ENCODE measurements around the gene UBTD1.
"Not testable (repeated sequence)": the region's sequence is repeated elsewhere in the genome, so short reads cannot be mapped to it uniquely, and the experiment has no call there.

Gene UBTD1

GRCh38 chr10:97515271-97515978 is 16.7 kb downstream of the UBTD1 start:
- no peak for TF ChIP-seq ZNF274 (IDR thresholded peaks at IDR 0.05; ENCODE audit: low read depth, low read length)
- no peak overlapping the region for H3K4me3 ChIP-seq (ENCODE audit: low read length)

GRCh38 chr10:97517096-97517750 is 18.5 kb downstream of the UBTD1 start:
- no peak for TF ChIP-seq ZNF274 (IDR thresholded peaks at IDR 0.05; ENCODE audit: low read depth, low read length)
- H3K4me3 ChIP-seq (ENCODE audit: low read length) = no peak overlapping the region

- no peak overlapping the region for H3K4me3 ChIP-seq (ENCODE audit: low read length)
- no peak for TF ChIP-seq ZNF274 (IDR thresholded peaks at IDR 0.05; ENCODE audit: low read depth, low read length)
Observed at GRCh38 chr10:97517778-97518300, 19.1 kb downstream of the UBTD1 start.

- H3K4me3 ChIP-seq (ENCODE audit: low read length) = no peak overlapping the region
- no peak for TF ChIP-seq ZNF274 (IDR thresholded peaks at IDR 0.05; ENCODE audit: low read depth, low read length)
Observed at GRCh38 chr10:97518301-97519043, 19.7 kb downstream of the UBTD1 start.

GRCh38 chr10:97519342-97519741 is 20.6 kb downstream of the UBTD1 start:
- TF ChIP-seq ZNF274 (IDR thresholded peaks at IDR 0.05; ENCODE audit: low read depth, low read length) = no peak
- no peak overlapping the region for H3K4me3 ChIP-seq (ENCODE audit: low read length)

GRCh38 chr10:97520520-97520919 is 21.8 kb downstream of the UBTD1 start:
- TF ChIP-seq ZNF274 (IDR thresholded peaks at IDR 0.05; ENCODE audit: low read depth, low read length) = no peak
- no peak overlapping the region for H3K4me3 ChIP-seq (ENCODE audit: low read length)

- no peak overlapping the region for H3K4me3 ChIP-seq (ENCODE audit: low read length)
- TF ChIP-seq ZNF274 (IDR thresholded peaks at IDR 0.05; ENCODE audit: low read depth, low read length) = no peak
Observed at GRCh38 chr10:97520978-97521761, 22.4 kb downstream of the UBTD1 start.

- TF ChIP-seq ZNF274 (IDR thresholded peaks at IDR 0.05; ENCODE audit: low read depth, low read length) = no peak
- no peak overlapping the region for H3K4me3 ChIP-seq (ENCODE audit: low read length)
Observed at GRCh38 chr10:97522071-97522470, 23.3 kb downstream of the UBTD1 start.

- no peak overlapping the region for H3K4me3 ChIP-seq (ENCODE audit: low read length)
- no peak for TF ChIP-seq ZNF274 (IDR thresholded peaks at IDR 0.05; ENCODE audit: low read depth, low read length)
Observed at GRCh38 chr10:97522937-97523336, 24.2 kb downstream of the UBTD1 start.

GRCh38 chr10:97525086-97525485 is 26.4 kb downstream of the UBTD1 start:
- no peak overlapping the region for H3K4me3 ChIP-seq (ENCODE audit: low read length)
- no peak for TF ChIP-seq ZNF274 (IDR thresholded peaks at IDR 0.05; ENCODE audit: low read depth, low read length)

- TF ChIP-seq ZNF274 (IDR thresholded peaks at IDR 0.05; ENCODE audit: low read depth, low read length) = no peak
- no peak overlapping the region for H3K4me3 ChIP-seq (ENCODE audit: low read length)
Observed at GRCh38 chr10:97525683-97526110, 27.0 kb downstream of the UBTD1 start.

GRCh38 chr10:97528876-97529275 is 30.2 kb downstream of the UBTD1 start:
- not testable (repeated sequence) for H3K4me3 ChIP-seq (ENCODE audit: low read length)

GRCh38 chr10:97529685-97530465 is 31.2 kb downstream of the UBTD1 start:
- no peak for TF ChIP-seq ZNF274 (IDR thresholded peaks at IDR 0.05; ENCODE audit: low read depth, low read length)
- no peak overlapping the region for H3K4me3 ChIP-seq (ENCODE audit: low read length)
